B cell (primary cell): ENCODE results near the gene NKD2. TPM values are rescaled to one million over a fixed set of nuclear protein-coding genes. Genes with fewer than 3 reads are reported as not detected.

Experiments used
- ATAC-seq: fragments of 200-7000 bp; cut with Tn5 transposase; one replicate; pipeline ENCODE4 v1.10.0; 2021; ENCODE audit warnings: low read depth, mild to moderate bottlenecking, moderate number of reproducible peaks, moderate library complexity
- CTCF ChIA-PET: fragments of 350-600 bp; sonication (Branson Sonifier 250); formaldehyde crosslinking; loops from one replicate; lab custom pipeline; 2021; ENCODE audit warnings: antibody characterized with exemption, inconsistent platforms; lab: Charles Lee
- POLR2A ChIA-PET: fragments of 350-600 bp; sonication (Branson Sonifier 250); formaldehyde crosslinking; loops from one replicate; lab custom pipeline; 2021; ENCODE audit warnings: antibody characterized with exemption; lab: Charles Lee
- DNase-seq: peaks from one replicate; pipeline ENCODE4 v3.0.0; 2013
- H2AFZ ChIP-seq: 2 replicates; pipeline ENCODE4 v1.6.1; 2012; ENCODE audit warnings: mild to moderate bottlenecking, low read depth, low read length; ENCODE audit not compliant: insufficient read depth, poor library complexity, severe bottlenecking
- H3K27ac ChIP-seq, 2 donors: 1 replicate in 1 of 2; 2 replicates in 1 of 2; pipeline ENCODE4 v1.5.1; 2012 to 2013; ENCODE audit warnings: low read length in 2 of 2, mild to moderate bottlenecking in 2 of 2, moderate library complexity in 1 of 2
- H3K27me3 ChIP-seq, 4 experiments: fragments of 200-600 bp in 1 of 4; sonication (generic) in 1 of 4; replicated peaks in 1 of 4; 1 replicate in 2 of 4; 2 replicates in 2 of 4; pipeline versions ENCODE4 v1.6.1 to v1.7.0; 2013 to 2016; ENCODE audit warnings: low read length in 3 of 4, mild to moderate bottlenecking in 2 of 4, mixed read lengths in 1 of 4, moderate library complexity in 1 of 4; ENCODE audit not compliant: insufficient read depth in 4 of 4, control insufficient read depth in 3 of 4; ENCODE audit errors: control extremely low read depth in 1 of 4
- H3K36me3 ChIP-seq, 2 experiments: replicated peaks in 1 of 2; 1 replicate in 1 of 2; 2 replicates in 1 of 2; pipeline versions ENCODE4 v1.6.1 to v1.7.1; 2013; ENCODE audit warnings: low read length in 1 of 2; ENCODE audit not compliant: insufficient read depth in 2 of 2, control insufficient read depth in 1 of 2; ENCODE audit errors: control extremely low read depth in 1 of 2, extremely low read depth in 1 of 2
- H3K4me1 ChIP-seq, 2 donors: fragments of 200-600 bp in 1 of 2; sonication (generic) in 1 of 2; 1 replicate in 1 of 2; 2 replicates in 1 of 2; pipeline versions ENCODE4 v1.5.1 to v1.6.1; 2013 to 2017; ENCODE audit warnings: low read length in 2 of 2; ENCODE audit not compliant: control insufficient read depth in 2 of 2, insufficient read depth in 2 of 2
- H3K4me2 ChIP-seq: replicated peaks from 2 replicates; pipeline ENCODE3; 2012; ENCODE audit warnings: mild to moderate bottlenecking, low read depth, low read length; ENCODE audit not compliant: poor library complexity, severe bottlenecking
- H3K4me3 ChIP-seq, 5 experiments: fragments of 200-600 bp in 1 of 5; sonication (generic) in 1 of 5; 1 replicate in 3 of 5; 2 replicates in 2 of 5; pipeline versions ENCODE4 v1.5.1 to v1.7.0; 2011 to 2016; ENCODE audit warnings: low read length in 4 of 5, mild to moderate bottlenecking in 4 of 5, low read depth in 2 of 5, control low read depth in 1 of 5, moderate library complexity in 1 of 5; ENCODE audit not compliant: insufficient read depth in 1 of 5; ENCODE audit errors: control extremely low read depth in 1 of 5, extremely low read depth in 1 of 5
- H3K79me2 ChIP-seq: fragments of 200-600 bp; sonication (generic); one replicate; pipeline ENCODE4 v1.6.0; 2016; ENCODE audit warnings: low read length; ENCODE audit not compliant: control insufficient read depth, insufficient read depth
- H3K9ac ChIP-seq: fragments of 200-600 bp; sonication (generic); 2 replicates; pipeline ENCODE4 v1.6.1; 2017; ENCODE audit warnings: mild to moderate bottlenecking, low read length, moderate library complexity
- H3K9me3 ChIP-seq, 3 donors: one replicate each; pipeline versions ENCODE4 v1.6.1 to v1.7.1; 2013; ENCODE audit warnings: low read length in 2 of 3; ENCODE audit not compliant: control insufficient read depth in 2 of 3, insufficient read depth in 1 of 3; ENCODE audit errors: control extremely low read depth in 1 of 3
- H4K20me1 ChIP-seq: 2 replicates; pipeline ENCODE4 v1.6.0; 2012; ENCODE audit warnings: mild to moderate bottlenecking, low read length; ENCODE audit not compliant: insufficient read depth, control insufficient read depth, poor library complexity, severe bottlenecking
- H3K27ac Mint-ChIP-seq: one replicate; pipeline ENCODE4 v1.8.0; 2021; ENCODE audit warnings: mixed read lengths
- H3K27me3 Mint-ChIP-seq: one replicate; pipeline ENCODE4 v1.8.0; 2021; ENCODE audit warnings: mixed read lengths
- H3K4me1 Mint-ChIP-seq: one replicate; pipeline ENCODE4 v1.8.0; 2021; ENCODE audit warnings: mixed read lengths
- H3K4me3 Mint-ChIP-seq: one replicate; pipeline ENCODE4 v1.8.0; 2021; ENCODE audit warnings: mixed read lengths
- H3K9me3 Mint-ChIP-seq: one replicate; pipeline ENCODE4 v1.8.0; 2022; ENCODE audit warnings: mixed read lengths; ENCODE audit not compliant: insufficient read depth
- CTCF ChIP-seq: fragments of 200-600 bp; IDR thresholded peaks from one replicate; pipeline ENCODE4 v1.8.0; 2022; ENCODE audit warnings: antibody characterized with exemption, mild to moderate bottlenecking
- EZH2 ChIP-seq: IDR thresholded peaks from 2 replicates; pipeline ENCODE4 v1.6.1; 2012; ENCODE audit warnings: borderline replicate concordance, low read depth, mild to moderate bottlenecking, moderate library complexity, low read length; ENCODE audit not compliant: insufficient read depth, poor library complexity, severe bottlenecking
- WGBS: methylation state at CpG from one replicate; pipeline ENCODE4 v1.1.5; 2013; ENCODE audit warnings: missing lambda C conversion rate; ENCODE audit not compliant: insufficient coverage; 5-methylcytosine and 5-hydroxymethylcytosine counted together
- intact Hi-C: fragments of 100-400 bp; cut with micrococcal nuclease; formaldehyde crosslinking; loops from one replicate; pipeline ENCODE4 v1.10.0; 2022
- polyA plus RNA-seq: library from polyadenylated mRNA; depleted of rRNA; stranded (reverse); fragments of >200 nt; gene quantifications from 2 replicates; pipeline ENCODE4 v1.2.3, GENCODE V29; 2012
- total RNA-seq, 2 donors: library from RNA; stranded (reverse); fragments of 120-200 nt in 1 of 2; gene quantifications; 1 replicate in 1 of 2; 2 replicates in 1 of 2; pipeline versions ENCODE4 v1.2.3 to v1.2.4, GENCODE V29; 2013 to 2022

NKD2 gene
- total and polyA plus RNA-seq, 2 donors (not counting 1 experiment from before 2014, with no cell fraction given) = 0.12 to 0.34 TPM

DNA sequence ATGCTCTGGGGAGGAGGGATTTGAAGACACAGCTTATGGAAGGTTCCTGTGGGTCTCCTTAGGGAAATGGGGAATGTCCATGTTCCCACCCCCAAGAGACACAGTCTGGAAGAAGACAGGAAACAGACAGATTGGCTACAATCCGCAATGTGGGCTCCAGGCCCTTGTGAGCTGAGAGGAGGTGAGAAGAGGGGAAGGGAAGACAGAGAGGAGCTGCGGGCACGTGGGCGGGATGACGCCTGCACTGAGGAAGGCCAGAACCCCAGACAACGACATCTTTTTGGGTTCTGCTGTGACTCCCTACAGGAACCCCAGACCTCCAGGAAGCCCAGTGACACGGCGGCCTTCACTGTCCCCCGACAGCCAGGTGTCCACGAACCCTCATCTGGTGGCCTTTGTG is 29.9 kb upstream of the NKD2 start:
- POLR2A ChIA-PET = no interaction called here
- intact Hi-C loops = no loop called here

More for the DNA sequence above, 29.9 kb upstream of the NKD2 start:
- ATAC-seq = no peak
- H3K9ac ChIP-seq = no peak overlapping the region
- H3K9me3 ChIP-seq = no peaks in the 10 kb centered on the region
- Mint-ChIP-seq H3K9me3 (no peaks in the 10 kb centered on the region), H3K27me3 (peaks cover 7% of the 10 kb centered on the region), H3K27ac (no peak overlapping the region), H3K4me3 (no peak overlapping the region), H3K4me1 (no peaks in the 10 kb centered on the region)
- no peak overlapping the region for H3K27ac ChIP-seq
- H2AFZ ChIP-seq = no peak overlapping the region
- WGBS = 91% methylated on average over 6 of the region's 10 CpGs
- no peak overlapping the region for H3K4me3 ChIP-seq
- no peak for TF ChIP-seq CTCF
- TF ChIP-seq EZH2 = no peak
- peaks cover 0 to 9% (median 0%) of the 10 kb centered on the region in 4 experiments for H3K27me3 ChIP-seq
- H3K4me1 ChIP-seq = no peaks in the 10 kb centered on the region
- CTCF ChIA-PET = interaction anchor here (0.6 kb wide), 1 partner anchor 59 kb away, joined by 4 read pairs; no protein-coding TSS in a partner anchor
- no peak for DNase-seq
- no peaks in the 10 kb centered on the region for H3K79me2 ChIP-seq
- H3K4me2 ChIP-seq = no peak overlapping the region
- no peaks in the 10 kb centered on the region for H4K20me1 ChIP-seq
- H3K36me3 ChIP-seq = no peaks in the 10 kb centered on the region
